Heart right ventricle (tissue), 16 donors: ENCODE results near the gene SECISBP2. TPM values are rescaled to one million over a fixed set of nuclear protein-coding genes. Genes with fewer than 3 reads are reported as not detected.
A peak's percentile ranks its signal among the peaks of the same experiment; 100 is the strongest.

ENCODE experiments used
- ATAC-seq, 8 donors: fragments of 200-7000 bp; cut with Tn5 transposase; one replicate each; pipeline ENCODE4 v1.9.1; 2020; ENCODE audit warnings: mild to moderate bottlenecking in 8 of 8, moderate library complexity in 8 of 8, moderate number of reproducible peaks in 1 of 8
- DNase-seq, 2 donors: peaks; one replicate each; pipeline ENCODE4 v3.0.0-alpha.2; 2020
- H3K27ac ChIP-seq, 10 donors: fragments of 200-600 bp; sonication (generic) in 2 of 10; one replicate each; pipeline versions ENCODE4 v1.5.0 to v1.8.0; 2020 to 2022; ENCODE audit warnings: mild to moderate bottlenecking in 3 of 10
- H3K27me3 ChIP-seq, 7 donors: fragments of 200-600 bp; one replicate each; pipeline ENCODE4 v1.8.0; 2021 to 2022; ENCODE audit warnings: mild to moderate bottlenecking in 2 of 7
- H3K36me3 ChIP-seq, 9 donors: fragments of 200-600 bp; sonication (generic) in 1 of 9; one replicate each; pipeline versions ENCODE4 v1.5.0 to v1.8.0; 2020 to 2022; ENCODE audit warnings: mild to moderate bottlenecking in 2 of 9
- H3K4me1 ChIP-seq, 9 donors: fragments of 200-600 bp; sonication (generic) in 1 of 9; one replicate each; pipeline versions ENCODE4 v1.5.0 to v1.8.0; 2020 to 2022; ENCODE audit warnings: mild to moderate bottlenecking in 4 of 9
- H3K4me3 ChIP-seq, 10 donors: fragments of 200-600 bp; sonication (generic) in 2 of 10; one replicate each; pipeline versions ENCODE4 v1.5.0 to v1.8.0; 2020 to 2022; ENCODE audit warnings: mild to moderate bottlenecking in 7 of 10, moderate library complexity in 2 of 10
- H3K9me3 ChIP-seq, 11 donors: fragments of 200-600 bp in 10 of 11; sonication (generic) in 2 of 11; one replicate each; pipeline versions ENCODE4 v1.5.0 to v1.8.0; 2013 to 2022; ENCODE audit warnings: mild to moderate bottlenecking in 2 of 11, control low read depth in 1 of 11, moderate library complexity in 1 of 11
- CTCF ChIP-seq, 9 donors: fragments of 200-600 bp; sonication (generic) in 2 of 9; IDR thresholded peaks; one replicate each; pipeline versions ENCODE4 v1.5.0 to v1.8.0; 2021 to 2022; ENCODE audit warnings: antibody characterized with exemption in 9 of 9, mild to moderate bottlenecking in 5 of 9, moderate library complexity in 1 of 9
- WGBS, 2 donors: extraction: QIAGEN DNeasy Blood & Tissue Kit; methylation state at CpG; one replicate each; pipeline ENCODE4 v1.1.7; 2013; ENCODE audit warnings: inconsistent platforms in 1 of 2; 5-methylcytosine and 5-hydroxymethylcytosine counted together
- intact Hi-C, 10 donors: fragments of 100-400 bp; cut with DNase I; formaldehyde crosslinking; loops; one replicate each; pipeline versions ENCODE4 v1.11.1 to v1.14.2; 2022
- polyA plus RNA-seq, 2 donors: library from polyadenylated mRNA; stranded (reverse); fragments of 200-250 nt; gene quantifications; one replicate each; pipeline ENCODE4 v1.2.3, GENCODE V29; 2013
- total RNA-seq, 10 donors: library from RNA; stranded (reverse); fragmentation: NEBNext Ultra II Directional in 3 of 10; extraction: Animal tissue kit (Norgen Biotek cat#: 25700) in 3 of 10; gene quantifications; one replicate each; pipeline versions ENCODE4 v1.2.1 to v1.2.4, GENCODE V29; 2021 to 2023
- donor health status: Arrhythmogenic right ventricular cardiomyopathy.
- donor health status: ischemic (EF 13 %, LVEDD 7.1; RV severe dilation, severe dysfunction).
- donor health status: healthy with polysubstance abuse.
- donor health status: DM: no; HTN: yes; CAD: no.
- donor health status: DM: no; HTN: no; CAD: no.
- donor health status: ischemic (EF 25% LVEDD 6.9; RV normal size, moderate dysfunction).
- donor health status: ischemic (EF 25% LVEDD 5.7; RV mildly dilated, moderate dysfunction).
- donor health status: healthy.
- donor health status: DM: yes; HTN: yes; CAD: no.
- donor health status: Ischemic cardiomyopathy.
- donor health status: ischemic (EF 35%, LVEDD 5.7; RV mildly dilated, moderate dysfunction).
- donor health status: nonischemic (EF 11% LVEDD 7.7; RV severe dilation, severe dysfunction).
- donor health status: DM: yes; HTN: yes; CAD: no.
- donor health status: PGD.
- donor health status: ischemic (EF 29% LVEDD 5.4; RV normal size, mild dysfunction).
- donor health status: nonischemic (EF 23%, LVEDD 6.1; RV moderate dilation, normal function).

Gene SECISBP2
- total and polyA plus RNA-seq, 12 donors: 13.9 to 20.1 (median 17.0) TPM

- H3K36me3 ChIP-seq: peaks cover 0 to 62% (median 0%) of the 10 kb centered on the region in 9 donors
- peaks cover 0 to 24% (median 0%) of the 10 kb centered on the region in 9 donors for H3K4me1 ChIP-seq
- no peak for ATAC-seq
- intact Hi-C loops: no loop called here
- DNase-seq: no peak
- no peaks in the 10 kb centered on the region for H3K27me3 ChIP-seq
- no peak for TF ChIP-seq CTCF (IDR thresholded peaks at IDR 0.05)
- 96 to 97% methylated on average over 21 of the region's 21 CpGs for WGBS, 2 donors
- H3K4me3 ChIP-seq: no peak overlapping the region
- no peaks in the 10 kb centered on the region for H3K9me3 ChIP-seq
- peak overlapping the region in 1 of 10 donors; percentile 14 for H3K27ac ChIP-seq
Observed at GRCh38 chr9:89378541-89378940, 60.2 kb downstream of the SECISBP2 start.

- ATAC-seq (no peak), DNase-seq (no peak)
- H3K4me3 ChIP-seq: no peak overlapping the region
- peaks cover 0 to 24% (median 0%) of the 10 kb centered on the region in 9 donors for H3K4me1 ChIP-seq
- no peak for TF ChIP-seq CTCF (IDR thresholded peaks at IDR 0.05)
- H3K27ac ChIP-seq: peak overlapping the region in 2 of 10 donors; percentile 14 to 72
- H3K27me3 ChIP-seq: no peaks in the 10 kb centered on the region
- 94 to 97% methylated on average over 14 of the region's 14 CpGs for WGBS, 2 donors
- H3K9me3 ChIP-seq: no peaks in the 10 kb centered on the region
- H3K36me3 ChIP-seq: peaks cover 0 to 67% (median 0%) of the 10 kb centered on the region in 9 donors
- intact Hi-C loops: no loop called here
Observed at GRCh38 chr9:89379031-89379430, 60.7 kb downstream of the SECISBP2 start.

GRCh38 chr9:89379508-89380115 lies 61.3 kb downstream of the SECISBP2 start:
- H3K9me3 ChIP-seq: no peaks in the 10 kb centered on the region
- intact Hi-C loops: loop anchor here in 2 of 10 donors (10.0 kb wide), 1 partner anchor 165 kb away; no protein-coding TSS in a partner anchor
- H3K36me3 ChIP-seq: peaks cover 0 to 73% (median 0%) of the 10 kb centered on the region in 9 donors

More at GRCh38 chr9:89379508-89380115, 61.3 kb downstream of the SECISBP2 start:
- ATAC-seq (no peak), DNase-seq (no peak)
- H3K27ac ChIP-seq: peak overlapping the region in 1 of 10 donors; percentile 72
- WGBS, 2 donors: 87 to 89% methylated on average over 14 of the region's 14 CpGs
- TF ChIP-seq CTCF (IDR thresholded peaks at IDR 0.05): no peak
- H3K4me1 ChIP-seq: peaks cover 0 to 24% (median 0%) of the 10 kb centered on the region in 9 donors
- no peaks in the 10 kb centered on the region for H3K27me3 ChIP-seq
- no peak overlapping the region for H3K4me3 ChIP-seq
